TTC549 (cell line): ENCODE data around the gene UBE2F.
"Not testable (repeated sequence)": the region's sequence is repeated elsewhere in the genome, so short reads cannot be mapped to it uniquely, and the experiment has no call there.

Source experiments
- FAIRE-seq: peaks from 2 replicates; lab custom pipeline; 2012; peaks lifted over from hg19 to GRCh38; lab: Jason Lieb, UNC

The UBE2F gene

GRCh38 chr2:238053191-238053776 lies 86.5 kb downstream of the UBE2F start:
- FAIRE-seq, result no peak

- no peak for FAIRE-seq
Observed at GRCh38 chr2:238055841-238056240, 89.0 kb downstream of the UBE2F start.

GRCh38 chr2:238057696-238058575 lies 91.1 kb downstream of the UBE2F start:
- FAIRE-seq, result not testable (repeated sequence)

GRCh38 chr2:238059505-238059904 lies 92.7 kb downstream of the UBE2F start:
- FAIRE-seq, result no peak

- no peak for FAIRE-seq
Observed at GRCh38 chr2:238060096-238060541, 93.3 kb downstream of the UBE2F start.

GRCh38 chr2:238060542-238061314 lies 93.9 kb downstream of the UBE2F start, which contains the start of gene SCLY:
Gene SCLY, plus strand, starts transcription at chr2:238061001. Its CDS starts 54 bp downstream, at chr2:238061055.
- peak; percentile 47 for FAIRE-seq

- FAIRE-seq, result no peak
Observed at GRCh38 chr2:238061315-238062202, 94.7 kb downstream of the UBE2F start.

- FAIRE-seq, result no peak
Observed at GRCh38 chr2:238063414-238064189, 96.8 kb downstream of the UBE2F start.

GRCh38 chr2:238064376-238064775 lies 97.6 kb downstream of the UBE2F start:
- no peak for FAIRE-seq

- FAIRE-seq, result no peak
Observed at GRCh38 chr2:238065071-238065846, 98.4 kb downstream of the UBE2F start.

GRCh38 chr2:238066218-238066617 lies 99.4 kb downstream of the UBE2F start:
- FAIRE-seq, result no peak

- not testable (repeated sequence) for FAIRE-seq
Observed at GRCh38 chr2:238066718-238067117, 99.9 kb downstream of the UBE2F start.

- FAIRE-seq, result no peak
Observed at GRCh38 chr2:238067939-238068338, 101.1 kb downstream of the UBE2F start.

GRCh38 chr2:238069021-238069709 lies 102.4 kb downstream of the UBE2F start:
- no peak for FAIRE-seq

GRCh38 chr2:238069877-238070276 lies 103.1 kb downstream of the UBE2F start:
- no peak for FAIRE-seq

- no peak for FAIRE-seq
Observed at GRCh38 chr2:238075397-238075796, 108.6 kb downstream of the UBE2F start.

- FAIRE-seq, result no peak
Observed at GRCh38 chr2:238077292-238077691, 110.5 kb downstream of the UBE2F start.

- no peak for FAIRE-seq
Observed at GRCh38 chr2:238079874-238080327, 113.1 kb downstream of the UBE2F start.

- no peak for FAIRE-seq
Observed at GRCh38 chr2:238080518-238080917, 113.7 kb downstream of the UBE2F start.
